Measurements from ENCODE around the gene NRDE2. TPM values are rescaled to one million over a fixed set of nuclear protein-coding genes. Genes with fewer than 3 reads are reported as not detected.

Gene NRDE2
- total RNA-seq, 1 experiment from 2014 or later: 18.0 TPM

DNA sequence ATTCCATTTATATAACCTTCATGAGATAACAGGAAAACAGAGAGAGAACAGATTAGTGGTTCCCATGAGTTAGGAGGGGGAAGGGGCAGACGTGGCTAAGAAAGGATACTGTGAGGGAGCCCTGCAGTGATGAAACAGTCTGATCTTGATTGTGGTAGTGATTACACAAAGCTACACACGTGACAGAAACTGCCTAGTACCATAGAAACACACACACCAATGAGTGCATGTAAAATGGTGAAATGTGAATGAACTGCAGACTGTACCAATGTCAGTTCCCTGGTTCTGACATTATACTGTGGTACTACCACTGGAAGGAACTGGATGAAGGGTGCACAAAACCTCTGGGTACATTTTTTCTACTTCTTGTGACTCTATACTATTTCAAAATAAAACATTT lies 36.9 kb downstream of the NRDE2 start:
- no TSS peak for BruUV-seq (replicated peaks)
- no peaks in the 10 kb centered on the region for H3K9me3 Mint-ChIP-seq (ENCODE audit: unreplicated experiment)
- H3K36me3 ChIP-seq (ENCODE audit: control insufficient read depth, insufficient read depth, low read length): peaks cover 2% of the 10 kb centered on the region; the same call in 1 of the 2 replicates

DNA sequence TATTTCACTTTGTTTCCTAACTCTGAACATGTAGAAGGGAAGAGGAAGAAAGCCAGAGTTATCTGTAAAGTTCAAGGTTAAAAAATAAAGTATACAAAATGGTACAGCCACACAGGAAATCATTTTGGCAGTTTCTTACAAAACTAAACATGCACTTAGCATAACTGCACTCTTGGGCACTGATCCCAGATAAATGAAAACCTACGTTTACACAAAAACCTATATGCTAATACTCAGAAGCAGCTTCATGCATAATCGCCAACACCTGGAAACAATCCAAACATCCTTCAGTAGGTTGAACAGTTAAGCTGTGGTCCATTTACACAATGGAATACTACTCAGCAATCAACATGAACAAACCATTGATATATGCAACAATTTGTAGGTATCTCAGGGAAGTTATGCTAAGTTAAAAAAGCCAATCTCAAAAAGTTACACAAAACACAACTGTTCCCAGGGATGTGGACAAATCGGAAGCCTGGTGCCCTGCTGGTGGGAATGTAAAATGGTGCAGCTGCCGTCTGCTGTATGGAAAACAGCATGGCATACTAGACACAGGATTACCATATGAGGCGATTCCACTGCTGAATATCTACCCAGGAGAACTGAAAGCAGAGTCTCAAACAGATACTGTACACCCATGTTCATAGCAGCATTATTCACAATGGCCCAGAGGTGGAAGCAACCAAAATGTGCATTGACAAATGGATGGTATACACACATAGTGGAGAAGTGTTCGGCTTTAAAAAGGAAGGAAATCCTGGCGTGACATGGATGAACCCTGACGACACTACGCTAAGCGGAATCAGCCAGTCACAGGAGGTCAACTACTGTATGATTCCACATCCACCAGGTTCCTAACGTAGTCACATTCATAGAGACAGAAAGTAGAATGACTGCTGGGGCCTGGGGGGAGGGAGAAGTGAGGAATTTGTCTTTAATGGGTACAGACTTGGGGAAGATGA lies 37.7 kb downstream of the NRDE2 start:
- intact Hi-C loops (cut with micrococcal nuclease; ENCODE audit: unreplicated experiment): no loop called here
- Histone ChIP-seq H3K27me3 (replicated peaks; ENCODE audit: control insufficient read depth, insufficient read depth, low read length) (no peaks in the 10 kb centered on the region), H3K4me3 (ENCODE audit: low read depth, low read length) (no peak overlapping the region), H3K4me1 (no peaks in the 10 kb centered on the region), H3K9me3 (no peaks in the 10 kb centered on the region), H3K36me3 (ENCODE audit: control insufficient read depth, insufficient read depth, low read length) (peaks cover 2% of the 10 kb centered on the region; the same call in 1 of the 2 replicates)
- Mint-ChIP-seq H3K9me3 (ENCODE audit: unreplicated experiment) (no peaks in the 10 kb centered on the region), H3K27ac (ENCODE audit: unreplicated experiment) (no peak overlapping the region), H3K27me3 (ENCODE audit: insufficient read depth, unreplicated experiment) (no peaks in the 10 kb centered on the region), H3K4me1 (ENCODE audit: low read depth, unreplicated experiment) (no peaks in the 10 kb centered on the region), H3K36me3 (ENCODE audit: insufficient read depth, unreplicated experiment) (peaks cover 29% of the 10 kb centered on the region), H3K4me3 (ENCODE audit: unreplicated experiment) (no peak overlapping the region)
- ChIA-PET POLR2A (no interaction called here), CTCF (no interaction called here)
- TF ChIP-seq, protein P1, sequence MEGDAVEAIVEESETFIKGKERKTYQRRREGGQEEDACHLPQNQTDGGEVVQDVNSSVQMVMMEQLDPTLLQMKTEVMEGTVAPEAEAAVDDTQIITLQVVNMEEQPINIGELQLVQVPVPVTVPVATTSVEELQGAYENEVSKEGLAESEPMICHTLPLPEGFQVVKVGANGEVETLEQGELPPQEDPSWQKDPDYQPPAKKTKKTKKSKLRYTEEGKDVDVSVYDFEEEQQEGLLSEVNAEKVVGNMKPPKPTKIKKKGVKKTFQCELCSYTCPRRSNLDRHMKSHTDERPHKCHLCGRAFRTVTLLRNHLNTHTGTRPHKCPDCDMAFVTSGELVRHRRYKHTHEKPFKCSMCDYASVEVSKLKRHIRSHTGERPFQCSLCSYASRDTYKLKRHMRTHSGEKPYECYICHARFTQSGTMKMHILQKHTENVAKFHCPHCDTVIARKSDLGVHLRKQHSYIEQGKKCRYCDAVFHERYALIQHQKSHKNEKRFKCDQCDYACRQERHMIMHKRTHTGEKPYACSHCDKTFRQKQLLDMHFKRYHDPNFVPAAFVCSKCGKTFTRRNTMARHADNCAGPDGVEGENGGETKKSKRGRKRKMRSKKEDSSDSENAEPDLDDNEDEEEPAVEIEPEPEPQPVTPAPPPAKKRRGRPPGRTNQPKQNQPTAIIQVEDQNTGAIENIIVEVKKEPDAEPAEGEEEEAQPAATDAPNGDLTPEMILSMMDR (IDR thresholded peaks at IDR 0.05; ENCODE audit: insufficient read depth in 1 of 2, low read depth in 1 of 2, low read length in 1 of 2, severe bottlenecking in 1 of 2, unreplicated experiment in 1 of 2): peak in 1 of 2 experiments; percentile 6
- BruUV-seq (replicated peaks): no TSS peak
- no peak for DNase-seq

More for the DNA sequence above, 36.9 kb downstream of the NRDE2 start:
- H3K27ac Mint-ChIP-seq (ENCODE audit: unreplicated experiment): no peak overlapping the region
- H3K36me3 Mint-ChIP-seq (ENCODE audit: insufficient read depth, unreplicated experiment): peaks cover 21% of the 10 kb centered on the region
- intact Hi-C loops (cut with micrococcal nuclease; ENCODE audit: unreplicated experiment): no loop called here
- TF ChIP-seq, protein P1 (IDR thresholded peaks at IDR 0.05; ENCODE audit: insufficient read depth in 1 of 2, low read depth in 1 of 2, low read length in 1 of 2, severe bottlenecking in 1 of 2, unreplicated experiment in 1 of 2): no peak
- H3K4me1 ChIP-seq: no peaks in the 10 kb centered on the region
- H3K4me3 ChIP-seq (ENCODE audit: low read depth, low read length): no peak overlapping the region
- no peak for DNase-seq
- ChIA-PET POLR2A (no interaction called here), CTCF (no interaction called here)
- H3K9me3 ChIP-seq: no peaks in the 10 kb centered on the region
- H3K4me1 Mint-ChIP-seq (ENCODE audit: low read depth, unreplicated experiment): no peaks in the 10 kb centered on the region
- H3K27me3 ChIP-seq (replicated peaks; ENCODE audit: control insufficient read depth, insufficient read depth, low read length): no peaks in the 10 kb centered on the region
- H3K4me3 Mint-ChIP-seq (ENCODE audit: unreplicated experiment): no peak overlapping the region
- no peaks in the 10 kb centered on the region for H3K27me3 Mint-ChIP-seq (ENCODE audit: insufficient read depth, unreplicated experiment)

DNA sequence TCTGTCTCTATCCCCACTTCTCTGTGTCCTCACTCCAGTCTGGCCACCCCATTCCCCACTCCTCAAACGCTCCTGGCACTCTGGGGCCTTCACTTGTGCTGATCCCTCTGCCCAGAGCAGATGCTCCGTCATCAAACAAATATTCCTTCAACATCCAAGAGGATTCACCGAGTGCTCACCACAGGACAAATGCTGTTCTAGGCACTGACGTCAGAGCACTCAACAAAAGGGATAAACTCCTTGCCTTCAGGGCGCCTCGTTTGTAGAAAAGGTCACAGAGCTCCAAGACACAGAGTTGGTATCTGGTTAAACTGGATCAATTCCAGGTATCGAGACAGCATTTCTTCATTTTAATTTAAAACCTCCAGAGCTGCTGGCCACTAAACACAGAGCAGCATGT lies 40.0 kb downstream of the NRDE2 start:
- Histone ChIP-seq H3K36me3 (ENCODE audit: control insufficient read depth, insufficient read depth, low read length) (peaks cover 2% of the 10 kb centered on the region; the same call in 1 of the 2 replicates), H3K4me3 (ENCODE audit: low read depth, low read length) (no peak overlapping the region), H3K4me1 (no peaks in the 10 kb centered on the region), H3K27me3 (replicated peaks; ENCODE audit: control insufficient read depth, insufficient read depth, low read length) (no peaks in the 10 kb centered on the region), H3K9me3 (no peaks in the 10 kb centered on the region)
- POLR2A ChIA-PET: no interaction called here
- TF ChIP-seq, protein P1 (IDR thresholded peaks at IDR 0.05; ENCODE audit: insufficient read depth in 1 of 2, low read depth in 1 of 2, low read length in 1 of 2, severe bottlenecking in 1 of 2, unreplicated experiment in 1 of 2): no peak
- no peak overlapping the region for H3K27ac Mint-ChIP-seq (ENCODE audit: unreplicated experiment)
- H3K27me3 Mint-ChIP-seq (ENCODE audit: insufficient read depth, unreplicated experiment): no peaks in the 10 kb centered on the region
- BruUV-seq (replicated peaks): no TSS peak
- H3K4me1 Mint-ChIP-seq (ENCODE audit: low read depth, unreplicated experiment): no peaks in the 10 kb centered on the region
- H3K9me3 Mint-ChIP-seq (ENCODE audit: unreplicated experiment): no peaks in the 10 kb centered on the region
- no peak overlapping the region for H3K4me3 Mint-ChIP-seq (ENCODE audit: unreplicated experiment)
- H3K36me3 Mint-ChIP-seq (ENCODE audit: insufficient read depth, unreplicated experiment): peaks cover 40% of the 10 kb centered on the region
- CTCF ChIA-PET: no interaction called here
- no peak for DNase-seq
- intact Hi-C loops (cut with micrococcal nuclease; ENCODE audit: unreplicated experiment): no loop called here

Measured in Caco-2 (cell line).